Kidney (tissue), 14 donors: Measurements from ENCODE around the gene ATAD3C. TPM values are rescaled to one million over a fixed set of nuclear protein-coding genes. Genes with fewer than 3 reads are reported as not detected.

Experiments used
- DNase-seq, 5 donors: peaks; one replicate each; pipeline ENCODE4 v3.0.0-alpha.2; 2013 to 2020
- FAIRE-seq: peaks from 2 replicates; lab custom pipeline; 2012; peaks lifted over from hg19 to GRCh38; lab: Jason Lieb, UNC
- H3K27ac ChIP-seq, 2 donors: one replicate each; pipeline ENCODE4 v1.7.0; 2013; ENCODE audit warnings: low read depth in 2 of 2, low read length in 2 of 2, inconsistent platforms in 1 of 2
- H3K27me3 ChIP-seq: one replicate; pipeline ENCODE4 v1.7.1; 2013; ENCODE audit warnings: low read length, inconsistent platforms; ENCODE audit not compliant: control insufficient read depth, insufficient read depth
- H3K36me3 ChIP-seq, 3 donors: one replicate each; pipeline versions ENCODE4 v1.7.0 to v1.7.1; 2013; ENCODE audit warnings: low read length in 3 of 3, control low read depth in 1 of 3, inconsistent platforms in 1 of 3; ENCODE audit not compliant: insufficient read depth in 3 of 3, control insufficient read depth in 2 of 3
- H3K4me1 ChIP-seq, 3 donors: one replicate each; pipeline versions ENCODE4 v1.7.0 to v1.7.1; 2013; ENCODE audit warnings: low read length in 3 of 3, inconsistent platforms in 1 of 3, low read depth in 1 of 3; ENCODE audit not compliant: control insufficient read depth in 2 of 3, insufficient read depth in 2 of 3
- H3K4me3 ChIP-seq, 3 donors: one replicate each; pipeline versions ENCODE4 v1.7.0 to v1.8.1; 2013; ENCODE audit warnings: low read length in 3 of 3, control low read depth in 1 of 3, inconsistent platforms in 1 of 3
- H3K9ac ChIP-seq, 3 donors: one replicate each; pipeline versions ENCODE4 v1.7.0 to v1.7.1; 2013; ENCODE audit warnings: low read length in 3 of 3, control low read depth in 1 of 3, inconsistent platforms in 1 of 3
- H3K9me3 ChIP-seq, 3 donors: one replicate each; pipeline versions ENCODE4 v1.7.0 to v1.7.1; 2013; ENCODE audit warnings: low read length in 3 of 3, control low read depth in 1 of 3, inconsistent platforms in 1 of 3; ENCODE audit not compliant: control insufficient read depth in 2 of 3, insufficient read depth in 1 of 3
- CTCF ChIP-seq: IDR thresholded peaks from 3 replicates; pipeline ENCODE4 v1.5.1; 2012; ENCODE audit warnings: mild to moderate bottlenecking, moderate library complexity, borderline replicate concordance; ENCODE audit not compliant: insufficient read depth; ENCODE audit errors: extremely low read depth
- intact Hi-C: fragments of 100-400 bp; cut with DNase I; formaldehyde crosslinking; loops from one replicate; pipeline ENCODE4 v1.11.1; 2022
- polyA plus RNA-seq: library from polyadenylated mRNA; stranded (reverse); fragments of 350-450 nt; fragmentation: Illumina TruSeq; extraction: RNeasy Lipid Tissue Mini Kit (QIAGEN cat#74804); gene quantifications from one replicate; pipeline ENCODE4 v1.2.3, GENCODE V29; 2014; ENCODE audit warnings: low read depth, low replicate concordance; ENCODE audit not compliant: insufficient read depth
- total RNA-seq: library from RNA; stranded (reverse); fragmentation: NEBNext Ultra II Directional; extraction: Animal tissue kit (Norgen Biotek cat#: 25700); gene quantifications from one replicate; pipeline ENCODE4 v1.2.1, GENCODE V29; 2021
- donor health status: control.
- donor health status: control.
- donor health status: control.
- donor health status: control.
- donor health status: control.
- donor health status: DM: yes; HTN: yes; CAD: no.
- donor health status: Normal renal cell carcinoma (clear cell type).

ATAD3C gene
- total and polyA plus RNA-seq, 2 donors from 2014 or later: 10.0 to 14.3 TPM

GRCh38 chr1:1433804-1434130 is 15.7 kb upstream of the ATAD3C start:
- TF ChIP-seq CTCF: no peak
- Histone ChIP-seq H3K27ac (peak overlapping the region; percentile 86 to 91), H3K9me3 (no peaks in the 10 kb centered on the region), H3K9ac (peak overlapping the region in 1 of 3 donors; percentile 26), H3K36me3 (no peaks in the 10 kb centered on the region), H3K27me3 (no peaks in the 10 kb centered on the region), H3K4me1 (peaks cover 0 to 50% (median 12%) of the 10 kb centered on the region in 3 donors), H3K4me3 (no peak overlapping the region)
- intact Hi-C loops: no loop called here
- DNase-seq (peak in 2 of 5 donors; percentile 23 to 91), FAIRE-seq (no peak)

GRCh38 chr1:1434131-1434823 is 15.2 kb upstream of the ATAD3C start:
- DNase-seq: peak; percentile 32 to 92 (median 76)
- H3K36me3 ChIP-seq: no peaks in the 10 kb centered on the region
- FAIRE-seq: no peak
- peak overlapping the region in 1 of 3 donors; percentile 48 for H3K4me3 ChIP-seq
- intact Hi-C loops: no loop called here
- H3K9ac ChIP-seq: peak overlapping the region in 1 of 3 donors; percentile 26
- H3K9me3 ChIP-seq: no peaks in the 10 kb centered on the region
- H3K27ac ChIP-seq: peak overlapping the region; percentile 86 to 91
- no peak for TF ChIP-seq CTCF
- peaks cover 0 to 50% (median 12%) of the 10 kb centered on the region in 3 donors for H3K4me1 ChIP-seq
- H3K27me3 ChIP-seq: no peaks in the 10 kb centered on the region

- Histone ChIP-seq H3K4me1 (peaks cover 0 to 46% (median 12%) of the 10 kb centered on the region in 3 donors), H3K27me3 (no peaks in the 10 kb centered on the region), H3K36me3 (no peaks in the 10 kb centered on the region), H3K9ac (no peak overlapping the region), H3K9me3 (no peaks in the 10 kb centered on the region), H3K27ac (peak overlapping the region; percentile 86 to 91), H3K4me3 (peak overlapping the region in 1 of 3 donors; percentile 48)
- no peak for DNase-seq
- intact Hi-C loops: no loop called here
- FAIRE-seq: no peak
- no peak for TF ChIP-seq CTCF
These were observed 14.7 kb upstream of the ATAD3C start for GRCh38 chr1:1434824-1435105.
